Peyer's patch (tissue), 4 donors: ENCODE results near the gene ITGAE. TPM values are rescaled to one million over a fixed set of nuclear protein-coding genes. Genes with fewer than 3 reads are reported as not detected.

Experiments used
- DNase-seq, 3 donors: peaks; one replicate each; pipeline ENCODE4 v3.0.0-alpha.2; 2017 to 2019
- H3K27ac ChIP-seq, 4 donors: fragments of 200-600 bp; sonication (generic); one replicate each; pipeline ENCODE4 v1.5.1; 2016 to 2019
- H3K27me3 ChIP-seq, 2 donors: fragments of 200-600 bp; sonication (generic); one replicate each; pipeline ENCODE4 v1.5.1; 2019
- H3K36me3 ChIP-seq, 3 donors: fragments of 200-600 bp; sonication (generic); one replicate each; pipeline ENCODE4 v1.5.1; 2016 to 2019
- H3K4me1 ChIP-seq, 4 donors: fragments of 200-600 bp; sonication (generic); one replicate each; pipeline ENCODE4 v1.5.1; 2016 to 2019
- H3K4me3 ChIP-seq, 4 donors: fragments of 200-600 bp; sonication (generic); 1 replicate in 3 of 4; 2 replicates in 1 of 4; pipeline ENCODE4 v1.5.1; 2016 to 2019; ENCODE audit warnings: mild to moderate bottlenecking in 1 of 4
- H3K9me3 ChIP-seq, 4 donors: fragments of 200-600 bp; sonication (generic); one replicate each; pipeline ENCODE4 v1.5.1; 2016 to 2019; ENCODE audit warnings: mild to moderate bottlenecking in 1 of 4
- CTCF ChIP-seq, 6 experiments: fragments of 450-650 bp in 4 of 6; fragments of 200-600 bp in 2 of 6; sonication (generic) in 1 of 6; IDR thresholded peaks; one replicate each; pipeline ENCODE4 v1.5.1; 2017 to 2019; ENCODE audit warnings: antibody characterized with exemption in 6 of 6, mild to moderate bottlenecking in 3 of 6, moderate library complexity in 1 of 6
- POLR2A ChIP-seq, 2 donors: fragments of 450-650 bp; IDR thresholded peaks; one replicate each; pipeline ENCODE4 v1.5.1; 2017; ENCODE audit warnings: antibody characterized with exemption in 2 of 2, mild to moderate bottlenecking in 2 of 2, moderate library complexity in 2 of 2
- total RNA-seq, 4 donors: library from RNA; depleted of rRNA; stranded (reverse); fragments of >200 nt; gene quantifications; one replicate each; pipeline ENCODE4 v1.1.0, GENCODE V29; 2016

ITGAE gene
- total RNA-seq, 4 donors from 2014 or later = 14.9 to 41.8 (median 31.5) TPM

- Histone ChIP-seq H3K9me3 (no peaks in the 10 kb centered on the region), H3K27ac (peak overlapping the region; percentile 86 to 98 (median 94))
Observed at GRCh38 chr17:3669085-3669347, 132.0 kb downstream of the ITGAE start.

GRCh38 chr17:3668279-3669084, 132.5 kb downstream of the ITGAE start, which contains the start of the genes EMC6 and TAX1BP3:
Gene EMC6, plus strand, starts transcription at chr17:3668812. Its CDS starts 335 bp downstream, at chr17:3669147.
Gene TAX1BP3, minus strand, starts transcription at chr17:3668578. Its CDS starts 52 bp downstream, at chr17:3668526.
- peaks cover 0 to 14% (median 0%) of the 10 kb centered on the region in 3 donors for H3K36me3 ChIP-seq
- H3K27ac ChIP-seq = peak within 1 kb of the TSS; percentile 86 to 98 (median 94)
- no peaks in the 10 kb centered on the region for H3K9me3 ChIP-seq
- H3K4me3 ChIP-seq = peak within 1 kb of the TSS; percentile 70 to 97 (median 92)
- TF ChIP-seq CTCF (IDR thresholded peaks at IDR 0.05) (peak in 1 of 6 experiments; percentile 12), POLR2A (IDR thresholded peaks at IDR 0.05) (peak; percentile 93 to 98)
- H3K27me3 ChIP-seq = no peaks in the 10 kb centered on the region
- peak; percentile 98 to 99 (median 99) for DNase-seq
- H3K4me1 ChIP-seq = peaks cover 0 to 30% (median 8%) of the 10 kb centered on the region in 4 donors

More at GRCh38 chr17:3669085-3669347, 132.0 kb downstream of the ITGAE start:
- H3K36me3 ChIP-seq = peaks cover 0 to 9% (median 0%) of the 10 kb centered on the region in 3 donors
- no peak for DNase-seq
- H3K4me3 ChIP-seq = peak overlapping the region; percentile 70 to 97 (median 92)
- H3K27me3 ChIP-seq = no peaks in the 10 kb centered on the region
- TF ChIP-seq POLR2A (IDR thresholded peaks at IDR 0.05) (no peak), CTCF (IDR thresholded peaks at IDR 0.05) (no peak)
- H3K4me1 ChIP-seq = peaks cover 0 to 30% (median 8%) of the 10 kb centered on the region in 4 donors

- Histone ChIP-seq H3K4me3 (peak overlapping the region; percentile 70 to 97 (median 92)), H3K27me3 (no peaks in the 10 kb centered on the region), H3K27ac (peak overlapping the region; percentile 86 to 98 (median 94)), H3K9me3 (no peaks in the 10 kb centered on the region), H3K4me1 (peaks cover 0 to 30% (median 8%) of the 10 kb centered on the region in 4 donors), H3K36me3 (peaks cover 0 to 23% (median 0%) of the 10 kb centered on the region in 3 donors)
- TF ChIP-seq CTCF (IDR thresholded peaks at IDR 0.05) (no peak), POLR2A (IDR thresholded peaks at IDR 0.05) (peak; percentile 73 to 80)
- peak; percentile 39 to 93 (median 89) for DNase-seq
Observed at GRCh38 chr17:3667366-3668278, 133.4 kb downstream of the ITGAE start.

- Histone ChIP-seq H3K27ac (peak overlapping the region in 1 of 4 donors; percentile 48), H3K4me3 (peak overlapping the region in 2 of 4 donors; percentile 91 to 97)
Observed at GRCh38 chr17:3666516-3666915, 134.5 kb downstream of the ITGAE start.

More at GRCh38 chr17:3666516-3666915, 134.5 kb downstream of the ITGAE start:
- H3K9me3 ChIP-seq = no peaks in the 10 kb centered on the region
- TF ChIP-seq POLR2A (IDR thresholded peaks at IDR 0.05) = no peak
- TF ChIP-seq CTCF (IDR thresholded peaks at IDR 0.05) = no peak
- DNase-seq = no peak
- no peaks in the 10 kb centered on the region for H3K27me3 ChIP-seq
- peaks cover 0 to 32% (median 0%) of the 10 kb centered on the region in 3 donors for H3K36me3 ChIP-seq
- peaks cover 0 to 30% (median 8%) of the 10 kb centered on the region in 4 donors for H3K4me1 ChIP-seq
